Activated gamma-delta T cell treated with anti-CD3 and anti-CD28 coated beads, Interleukin-2, amount 50 U/mL, for 16 hours (primary cell): ENCODE results near the gene KDM6A.
"Not testable (repeated sequence)": the region's sequence is repeated elsewhere in the genome, so short reads cannot be mapped to it uniquely, and the experiment has no call there.

ENCODE experiments used
- DNase-seq: peaks from one replicate; pipeline ENCODE4 v3.0.0-alpha.2; 2020; ENCODE audit warnings: low read depth

KDM6A gene

DNA sequence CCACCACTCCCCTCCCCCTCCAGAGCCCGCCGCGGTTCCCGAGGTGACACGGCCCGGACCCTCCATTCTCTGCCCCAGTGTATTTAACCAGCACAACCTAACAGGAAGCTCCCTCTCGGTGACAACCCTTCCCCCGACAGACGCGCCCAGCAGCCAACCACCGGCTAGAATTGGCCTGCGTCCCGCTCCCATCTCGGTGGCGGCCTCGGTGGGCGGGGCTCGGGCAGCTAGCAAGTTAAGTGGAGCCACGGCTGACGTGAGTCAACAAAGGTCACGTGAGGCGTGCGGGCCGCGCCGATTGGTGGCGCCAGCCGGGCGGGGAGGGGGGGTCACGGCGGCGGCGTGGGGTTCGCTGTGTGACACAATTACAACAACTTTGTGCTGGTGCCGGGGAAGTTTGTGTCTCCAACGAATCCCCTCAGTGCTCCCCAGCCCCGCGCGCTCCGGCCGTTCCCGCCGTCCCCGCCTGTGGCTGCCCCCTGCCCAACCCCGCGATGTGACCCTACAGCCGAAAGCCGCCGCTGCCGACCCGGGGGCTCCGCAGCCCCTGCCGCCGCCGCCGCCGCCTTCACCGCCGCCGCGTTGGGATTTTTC, at the start of gene KDM6A:
KDM6A (plus strand) TSS at position 368 of the 594 bp plus-strand sequence. CDS start 364 bp downstream, outside the sequence.
- DNase-seq: peak; percentile 100

- DNase-seq: not testable (repeated sequence)
Measured at GRCh38 chrX:44823193-44823592, 49.8 kb upstream of the KDM6A start.

GRCh38 chrX:44828008-44828605, 44.9 kb upstream of the KDM6A start:
- DNase-seq: no peak

- DNase-seq: no peak
Measured at GRCh38 chrX:44829832-44830231, 43.2 kb upstream of the KDM6A start.

DNA sequence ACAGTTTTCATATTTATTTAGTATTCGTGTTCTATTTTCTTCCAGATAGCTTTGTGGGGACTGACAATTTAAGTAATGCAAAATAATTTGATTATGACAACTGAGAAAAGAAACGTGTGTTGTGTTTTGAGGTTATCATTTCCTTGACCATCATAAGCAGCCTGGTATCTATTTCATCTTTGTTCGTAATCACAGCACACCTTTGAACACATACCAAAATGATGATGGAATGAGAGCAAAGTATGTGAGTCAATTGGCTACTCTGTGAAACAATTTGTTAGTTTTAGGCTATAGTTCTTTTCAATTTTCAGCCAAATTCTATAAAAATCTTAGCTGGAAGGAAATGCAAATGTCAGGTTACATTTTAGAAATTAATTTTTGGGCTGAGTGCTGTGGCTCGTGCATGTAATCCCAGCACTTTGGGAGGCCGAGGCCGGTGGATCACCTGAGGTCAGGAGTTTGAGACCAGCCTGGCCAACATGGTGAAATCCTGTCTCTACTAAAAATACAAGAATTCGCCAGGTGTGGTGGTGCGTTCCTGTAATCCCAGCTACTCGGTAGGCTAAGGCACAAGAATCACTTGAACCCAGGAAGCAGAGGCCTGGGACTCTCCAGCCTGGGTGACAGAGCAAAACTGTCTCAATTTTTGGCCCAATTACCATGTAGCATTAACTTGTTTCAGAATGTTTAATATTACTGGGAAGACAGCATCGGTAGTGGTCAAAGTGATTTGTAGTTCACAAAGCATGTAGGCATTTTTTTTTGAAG, 30.3 kb upstream of the KDM6A start:
- DNase-seq: no peak

- DNase-seq: no peak
Measured at GRCh38 chrX:44843318-44843702, 29.7 kb upstream of the KDM6A start.

DNA sequence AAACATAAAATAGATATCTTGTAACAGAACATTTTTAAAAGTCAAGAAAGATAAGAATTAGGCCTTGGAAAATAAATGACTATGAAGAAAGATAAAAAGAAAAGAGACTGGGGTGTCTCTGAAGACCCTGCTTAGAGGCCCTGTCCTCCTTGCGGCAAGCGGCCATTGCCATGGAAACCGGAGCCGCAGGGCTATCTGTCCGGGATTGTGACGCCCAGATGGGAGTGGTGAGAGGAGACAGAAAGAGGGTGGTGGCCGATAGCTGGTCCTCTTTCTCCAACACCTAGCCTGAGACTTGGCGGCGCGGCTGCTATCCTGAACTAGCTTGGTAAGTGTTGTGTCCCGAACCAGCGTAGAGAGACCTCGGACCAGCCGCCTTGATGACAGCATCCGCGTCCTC, 29.2 kb upstream of the KDM6A start, which contains the start of gene DUSP21:
DUSP21 (plus strand) TSS at position 269 of the 400 bp plus-strand sequence; CDS start at position 381, 112 bp downstream.
- DNase-seq: no peak

GRCh38 chrX:44844204-44844603, 28.8 kb upstream of the KDM6A start:
- no peak for DNase-seq

DNA sequence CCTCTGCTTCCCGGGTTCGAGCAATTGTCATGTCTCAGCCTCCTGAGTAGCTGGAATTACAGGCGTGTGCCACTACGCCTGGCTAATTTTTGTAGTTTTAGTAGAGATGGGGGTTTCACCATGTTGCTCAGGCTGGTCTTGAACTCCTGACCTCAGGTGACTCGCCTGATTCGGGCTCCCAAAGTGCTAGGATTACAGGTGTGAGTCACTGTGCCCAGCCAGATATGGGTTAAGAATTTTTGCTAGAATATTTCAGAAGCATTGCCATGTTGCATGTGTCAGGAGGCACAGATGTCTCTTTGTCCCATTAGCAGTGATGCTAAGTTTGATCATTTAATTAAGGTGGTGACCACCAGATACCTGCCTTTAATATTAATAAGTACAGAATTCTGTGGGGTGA, 22.1 kb upstream of the KDM6A start:
- not testable (repeated sequence) for DNase-seq

DNA sequence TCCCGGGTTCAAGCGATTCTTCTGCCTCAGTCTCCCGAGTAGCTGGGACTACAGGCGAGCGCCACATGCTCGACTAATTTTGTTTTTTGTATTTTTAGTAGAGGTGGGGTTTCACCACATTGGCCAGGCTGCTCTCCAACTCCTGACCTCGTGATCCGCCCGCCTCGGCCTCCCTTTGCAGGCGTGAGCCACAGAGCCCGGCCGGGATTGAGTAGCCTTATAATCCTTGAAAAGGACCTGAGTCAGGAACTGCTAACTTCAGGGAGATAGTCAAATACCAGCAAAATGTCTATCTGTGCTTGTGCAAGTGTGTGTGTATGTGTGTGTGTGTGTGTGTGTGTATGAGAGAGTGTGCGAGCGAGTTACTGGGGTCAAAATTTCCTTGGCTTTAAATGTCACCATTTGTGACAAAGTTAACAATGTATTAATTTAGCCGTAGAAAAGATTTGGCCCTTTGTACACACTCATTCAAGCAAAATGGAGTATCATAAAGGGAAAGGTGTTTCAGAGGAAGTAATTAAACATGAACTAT, 1.8 kb upstream of the KDM6A start:
- DNase-seq: no peak

- peak; percentile 39 for DNase-seq
Measured at GRCh38 chrX:44871931-44872820, 812 bp upstream of the KDM6A start.

GRCh38 chrX:44873415-44874276, 658 bp downstream of the KDM6A start:
- DNase-seq: peak; percentile 29

DNA sequence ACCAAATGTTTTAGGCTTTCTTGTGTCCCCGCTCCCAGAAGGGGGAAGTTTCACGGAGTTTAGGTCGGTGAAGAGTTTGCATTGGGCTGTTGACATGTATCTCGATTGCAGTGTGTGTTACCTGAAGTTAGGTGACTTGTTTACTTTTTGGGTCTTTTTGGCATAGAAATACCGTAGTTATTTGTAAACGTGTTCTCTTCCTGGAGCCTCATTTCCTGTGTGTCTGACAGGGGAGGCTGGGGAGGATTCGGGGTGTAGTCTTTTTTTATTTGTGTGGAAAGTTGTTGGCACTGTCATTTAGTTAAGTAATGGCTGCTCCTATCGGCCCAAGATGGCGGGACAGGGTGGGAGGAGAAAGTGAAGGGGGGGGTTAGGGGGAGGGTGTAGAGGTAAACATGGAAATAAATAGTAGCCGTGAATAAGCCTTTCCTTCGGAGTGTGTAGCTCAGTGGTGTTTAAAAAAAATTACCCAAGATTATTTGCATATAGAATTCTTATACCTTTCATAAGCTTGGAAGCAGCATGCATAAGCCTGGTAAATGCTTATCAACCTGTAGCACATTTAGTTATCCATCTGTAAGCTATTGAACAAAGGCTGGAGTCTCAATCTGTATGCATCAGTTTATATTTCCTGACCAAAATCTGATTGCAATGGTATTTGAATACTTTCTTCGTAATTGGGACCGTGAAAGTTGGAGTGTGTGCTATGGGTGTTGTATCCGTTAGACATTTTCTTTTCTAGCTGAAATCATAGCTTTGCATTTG, 1.6 kb downstream of the KDM6A start:
- DNase-seq: peak; percentile 28

- DNase-seq: no peak
Measured at GRCh38 chrX:44875185-44875489, 2.1 kb downstream of the KDM6A start.

- no peak for DNase-seq
Measured at GRCh38 chrX:44876086-44876485, 3.1 kb downstream of the KDM6A start.

DNA sequence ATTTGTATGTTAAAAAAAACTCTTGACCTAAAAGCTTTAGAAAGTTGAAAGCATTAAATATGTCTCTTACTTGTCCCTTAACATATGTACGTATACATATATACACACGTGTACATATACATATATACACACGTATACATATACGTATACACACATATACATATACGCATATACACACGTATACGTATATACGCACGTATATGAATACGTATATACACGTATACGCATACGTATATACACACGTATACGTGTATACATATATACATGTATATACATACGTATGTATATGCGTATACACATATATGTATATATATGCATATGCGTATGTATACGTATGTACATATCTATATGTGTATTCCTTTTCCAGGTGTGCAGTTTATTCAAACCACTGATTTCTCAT, 3.8 kb downstream of the KDM6A start:
- DNase-seq: no peak

DNA sequence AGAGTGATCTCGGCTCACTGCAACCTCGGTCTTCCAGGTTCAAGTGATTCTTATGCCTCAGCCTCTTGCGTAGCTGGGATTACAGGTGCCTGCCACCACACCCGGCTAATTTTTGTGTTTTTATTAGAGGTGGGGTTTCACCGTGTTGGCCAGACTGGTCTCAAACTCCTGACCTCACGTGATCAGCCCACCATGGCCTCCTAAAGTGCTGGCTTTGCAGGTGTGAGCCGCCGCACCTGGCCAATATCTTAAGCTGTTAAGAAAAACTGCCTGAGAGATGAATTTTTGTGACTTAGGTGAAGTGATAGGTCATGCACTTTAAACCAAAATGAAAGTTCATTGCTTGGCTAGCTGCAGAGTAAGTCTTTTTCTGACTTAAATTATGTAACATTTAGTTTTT, 5.8 kb downstream of the KDM6A start:
- DNase-seq: no peak

- no peak for DNase-seq
Measured at GRCh38 chrX:44881549-44881948, 8.6 kb downstream of the KDM6A start.

DNA sequence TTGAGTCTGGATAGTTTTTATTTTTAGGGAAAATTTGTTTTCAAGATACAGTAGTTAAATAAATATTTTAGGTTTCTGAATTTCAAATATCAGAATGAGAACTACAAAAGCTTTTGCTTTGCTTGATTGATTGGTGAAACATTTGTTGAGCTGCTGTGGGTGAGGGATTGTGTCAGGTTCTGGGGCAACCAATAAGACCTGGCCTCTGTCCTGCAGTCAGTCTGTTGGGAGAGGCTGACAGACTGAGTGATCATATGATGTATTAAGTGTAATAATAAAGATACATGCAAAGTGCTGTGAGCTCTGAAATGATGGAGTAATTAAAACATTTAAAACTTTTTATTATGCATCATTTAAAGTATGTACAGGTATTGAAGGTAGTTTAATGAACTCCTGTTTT, 9.6 kb downstream of the KDM6A start:
- DNase-seq: no peak

- DNase-seq: no peak
Measured at GRCh38 chrX:44884944-44885343, 12.0 kb downstream of the KDM6A start.
